Omental fat pad (tissue), 4 donors: Measurements from ENCODE around the gene OPCML. TPM values are rescaled to one million over a fixed set of nuclear protein-coding genes. Genes with fewer than 3 reads are reported as not detected.

Experiments
- ATAC-seq: fragments of 150-250 bp; one replicate; pipeline ENCODE4 v1.9.1; 2016; ENCODE audit warnings: mild to moderate bottlenecking, moderate library complexity; ENCODE audit not compliant: low FRiP score
- DNase-seq: peaks from one replicate; pipeline ENCODE4 v3.0.0-alpha.2; 2019; ENCODE audit warnings: low spot score
- total RNA-seq, 4 donors: library from RNA; depleted of rRNA; stranded (reverse); fragments of >200 nt; gene quantifications; one replicate each; pipeline ENCODE4 v1.1.0, GENCODE V29; 2016
- TF ChIP-seq, protein P1 (sequence below), 3 donors: fragments of 450-650 bp; IDR thresholded peaks; one replicate each; pipeline ENCODE4 v1.5.1; 2016 to 2017; ENCODE audit warnings: antibody characterized with exemption in 3 of 3, mild to moderate bottlenecking in 3 of 3, moderate library complexity in 2 of 3

Gene OPCML
- total RNA-seq, 4 donors from 2014 or later: 0.32 TPM; not detected in 3

DNA sequence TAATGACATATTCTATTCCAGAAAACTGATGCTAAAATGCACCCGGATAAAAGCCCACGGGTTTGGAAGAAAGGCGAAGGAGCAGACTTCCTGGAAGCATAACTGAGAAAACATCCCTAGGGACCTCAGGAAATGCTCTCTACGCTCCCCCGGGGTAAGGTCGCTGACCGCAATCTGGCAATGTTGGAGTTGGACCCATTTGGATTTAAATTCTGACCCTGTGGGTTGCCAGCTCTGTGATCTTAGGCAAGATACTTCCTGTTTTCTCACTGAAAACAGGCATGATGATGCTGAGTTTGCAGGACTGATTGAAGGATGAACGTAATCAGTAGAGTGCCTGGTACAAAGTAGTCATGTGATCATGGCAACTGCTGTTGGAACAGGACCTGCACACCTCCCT, 1107.9 kb downstream of the OPCML start:
- ATAC-seq (no peak), DNase-seq (no peak)
- TF ChIP-seq, protein P1, sequence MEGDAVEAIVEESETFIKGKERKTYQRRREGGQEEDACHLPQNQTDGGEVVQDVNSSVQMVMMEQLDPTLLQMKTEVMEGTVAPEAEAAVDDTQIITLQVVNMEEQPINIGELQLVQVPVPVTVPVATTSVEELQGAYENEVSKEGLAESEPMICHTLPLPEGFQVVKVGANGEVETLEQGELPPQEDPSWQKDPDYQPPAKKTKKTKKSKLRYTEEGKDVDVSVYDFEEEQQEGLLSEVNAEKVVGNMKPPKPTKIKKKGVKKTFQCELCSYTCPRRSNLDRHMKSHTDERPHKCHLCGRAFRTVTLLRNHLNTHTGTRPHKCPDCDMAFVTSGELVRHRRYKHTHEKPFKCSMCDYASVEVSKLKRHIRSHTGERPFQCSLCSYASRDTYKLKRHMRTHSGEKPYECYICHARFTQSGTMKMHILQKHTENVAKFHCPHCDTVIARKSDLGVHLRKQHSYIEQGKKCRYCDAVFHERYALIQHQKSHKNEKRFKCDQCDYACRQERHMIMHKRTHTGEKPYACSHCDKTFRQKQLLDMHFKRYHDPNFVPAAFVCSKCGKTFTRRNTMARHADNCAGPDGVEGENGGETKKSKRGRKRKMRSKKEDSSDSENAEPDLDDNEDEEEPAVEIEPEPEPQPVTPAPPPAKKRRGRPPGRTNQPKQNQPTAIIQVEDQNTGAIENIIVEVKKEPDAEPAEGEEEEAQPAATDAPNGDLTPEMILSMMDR (IDR thresholded peaks at IDR 0.05): no peak

DNA sequence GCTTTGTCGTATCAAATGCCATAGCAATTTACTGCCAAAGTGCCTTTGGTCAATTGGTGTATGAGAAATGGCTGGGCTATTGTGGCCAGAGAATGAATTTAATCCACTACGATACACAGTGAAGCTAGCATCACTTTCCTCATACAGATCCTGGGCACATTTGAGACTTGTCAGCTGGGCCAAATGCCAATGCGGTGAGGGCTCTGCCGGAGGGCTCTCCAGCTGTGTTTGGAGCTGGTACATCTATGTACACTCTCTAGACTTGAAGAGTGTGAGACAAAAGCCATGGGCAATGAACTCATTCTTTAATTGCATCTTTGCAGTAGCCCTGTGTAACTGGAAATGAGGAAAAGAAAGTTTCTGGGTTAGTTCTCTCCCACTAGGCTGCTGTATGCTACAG, 1109.0 kb downstream of the OPCML start:
- TF ChIP-seq, protein P1 (IDR thresholded peaks at IDR 0.05): no peak
- no peak for DNase-seq
- no peak for ATAC-seq

DNA sequence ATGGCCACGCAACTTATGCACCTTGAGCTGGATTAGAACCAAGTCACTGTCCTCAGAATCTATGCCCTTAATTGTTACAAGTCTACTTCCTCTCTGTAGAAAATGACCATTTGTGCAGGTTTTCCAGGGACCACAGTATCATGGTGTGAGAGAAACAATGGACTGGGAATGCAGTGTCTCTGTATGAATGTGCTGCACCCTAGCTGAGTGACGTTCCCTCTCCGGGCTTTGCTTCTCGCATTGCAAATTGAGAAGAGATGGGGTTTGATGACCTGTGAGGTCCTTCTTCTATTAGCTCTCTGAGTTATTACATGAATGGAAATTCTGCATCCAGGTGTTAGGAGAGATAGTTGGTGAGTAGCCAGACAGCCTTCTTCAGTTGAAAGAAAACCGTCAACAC, 1109.6 kb downstream of the OPCML start:
- DNase-seq (no peak), ATAC-seq (no peak)
- TF ChIP-seq, protein P1 (IDR thresholded peaks at IDR 0.05): no peak

DNA sequence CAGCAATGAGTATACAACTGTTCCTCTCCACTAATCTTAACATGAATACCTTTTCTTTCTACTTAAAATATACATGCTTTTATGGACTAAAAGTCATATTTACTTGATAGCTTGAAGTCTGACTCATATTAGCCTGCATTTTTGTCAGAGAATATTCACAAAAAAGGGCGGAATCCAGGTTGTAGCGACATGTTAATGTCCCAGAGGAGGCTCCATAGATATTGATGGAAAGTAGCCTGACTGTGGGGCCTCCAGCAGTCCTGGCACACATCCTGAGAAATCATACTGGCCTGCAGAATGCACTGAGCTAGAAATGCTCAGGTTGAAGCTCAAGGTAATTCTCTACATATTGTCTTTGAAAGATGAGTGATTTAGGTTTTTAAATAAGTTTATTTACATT, 1110.7 kb downstream of the OPCML start:
- TF ChIP-seq, protein P1 (IDR thresholded peaks at IDR 0.05): no peak

DNA sequence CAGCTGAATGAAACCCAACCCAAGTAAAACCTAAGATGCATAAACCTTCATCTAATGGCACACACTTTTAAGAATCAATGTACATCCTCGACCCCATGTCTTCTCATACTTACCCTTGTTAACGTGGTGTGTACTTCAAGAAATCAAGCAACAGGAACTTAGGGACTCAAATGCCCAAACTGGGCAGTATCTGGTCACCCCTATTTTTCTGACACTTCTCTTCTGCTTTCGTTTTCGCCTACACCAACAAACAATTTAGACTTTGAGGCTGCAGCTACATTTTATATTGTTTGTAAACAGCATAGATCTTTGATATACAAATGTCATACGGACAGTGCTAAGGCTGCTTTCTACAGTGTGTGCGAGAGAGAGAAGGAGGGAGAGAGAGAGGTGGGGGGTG, 1117.8 kb downstream of the OPCML start:
- no peak for DNase-seq
- ATAC-seq: no peak
- TF ChIP-seq, protein P1 (IDR thresholded peaks at IDR 0.05): no peak

More for the DNA sequence above, 1110.7 kb downstream of the OPCML start:
- DNase-seq (no peak), ATAC-seq (no peak)

DNA sequence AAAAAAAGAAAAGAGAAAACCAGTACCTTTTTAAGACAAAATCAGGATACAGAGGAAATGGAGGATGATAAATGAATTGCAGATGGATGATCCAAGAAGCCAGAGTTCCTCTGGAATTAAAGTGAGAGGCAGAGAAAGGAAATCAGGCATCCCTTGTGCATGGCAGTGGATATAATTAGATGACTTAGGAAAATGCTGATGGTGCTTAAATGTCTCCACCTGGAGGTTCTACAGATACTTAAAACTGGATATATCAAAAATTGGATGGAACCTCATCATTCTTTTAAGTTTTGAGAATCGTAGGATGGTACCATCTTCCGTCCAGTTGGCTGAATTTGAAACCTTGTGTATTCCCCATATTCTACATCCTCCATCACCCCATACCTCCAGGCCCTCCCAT, 1121.9 kb downstream of the OPCML start:
- no peak for DNase-seq
- TF ChIP-seq, protein P1 (IDR thresholded peaks at IDR 0.05): no peak
- ATAC-seq: no peak

DNA sequence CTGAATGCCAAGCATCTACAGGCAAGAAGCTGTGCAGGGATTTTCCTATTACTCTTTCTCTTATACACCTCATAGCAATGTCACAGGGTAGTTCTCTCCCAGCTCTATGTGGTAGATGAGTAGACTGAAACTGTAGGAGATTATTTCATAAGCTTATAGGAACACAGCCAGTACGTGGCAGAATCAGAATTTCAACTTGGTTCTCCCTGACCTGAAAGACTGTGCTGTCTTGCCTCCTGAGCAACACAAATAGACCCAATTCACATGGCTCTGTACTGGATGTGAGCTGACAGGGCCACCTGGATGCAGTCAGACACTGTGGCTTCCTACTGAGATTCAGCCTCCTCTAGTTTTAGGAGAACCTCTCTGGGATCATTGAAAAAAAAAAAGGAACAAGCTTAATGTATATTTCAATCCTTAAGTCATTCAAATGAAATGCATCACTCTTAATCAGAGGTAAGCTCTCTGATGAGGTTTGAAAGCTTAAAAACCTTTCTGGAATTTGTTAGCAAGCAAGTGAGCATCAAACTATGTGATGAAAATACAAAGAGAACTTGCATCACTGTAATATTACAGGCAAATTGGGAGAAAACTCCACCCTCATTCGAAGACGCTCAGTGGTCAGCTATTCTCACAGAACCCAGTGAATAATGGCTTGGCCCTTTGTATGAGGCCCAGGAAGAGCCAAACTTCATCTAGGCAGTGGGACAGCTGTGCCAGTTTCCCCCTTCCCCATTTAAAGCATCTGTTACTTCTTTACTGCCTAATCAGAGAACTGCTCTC, 1122.5 kb downstream of the OPCML start:
- TF ChIP-seq, protein P1 (IDR thresholded peaks at IDR 0.05): no peak
- no peak for DNase-seq
- ATAC-seq: no peak
